CD4-positive, alpha-beta T cell (primary cell): ENCODE measurements around the gene SAT1. TPM values are rescaled to one million over a fixed set of nuclear protein-coding genes. Genes with fewer than 3 reads are reported as not detected.
A peak's percentile ranks its signal among the peaks of the same experiment; 100 is the strongest.

Source experiments
- ATAC-seq: fragments of 200-7000 bp; cut with Tn5 transposase; one replicate; pipeline ENCODE4 v1.10.0; 2022; ENCODE audit warnings: mild to moderate bottlenecking; ENCODE audit not compliant: poor library complexity
- CTCF ChIA-PET: fragments of 350-600 bp; sonication (Branson Sonifier 250); formaldehyde crosslinking; loops from one replicate; lab custom pipeline; 2021; ENCODE audit warnings: antibody characterized with exemption, inconsistent platforms; lab: Charles Lee
- POLR2A ChIA-PET: fragments of 350-600 bp; sonication (Branson Sonifier 250); formaldehyde crosslinking; loops from one replicate; lab custom pipeline; 2021; ENCODE audit warnings: antibody characterized with exemption, inconsistent platforms; lab: Charles Lee
- DNase-seq, 14 experiments: peaks; one replicate each; pipeline ENCODE4 v3.0.0-alpha.2; 2013 to 2020; ENCODE audit warnings: mixed read lengths in 2 of 14
- H3K27ac ChIP-seq, 2 donors: one replicate each; pipeline versions ENCODE4 v1.5.1 to v1.7.0; 2013; ENCODE audit warnings: low read length in 2 of 2, low read depth in 1 of 2, mild to moderate bottlenecking in 1 of 2
- H3K27me3 ChIP-seq, 2 experiments: 1 replicate in 1 of 2; 2 replicates in 1 of 2; pipeline versions ENCODE4 v1.6.1 to v1.7.0; 2013; ENCODE audit warnings: low read length in 2 of 2, control low read depth in 1 of 2, mild to moderate bottlenecking in 1 of 2, moderate library complexity in 1 of 2; ENCODE audit not compliant: insufficient read depth in 2 of 2, control insufficient read depth in 1 of 2
- H3K36me3 ChIP-seq: one replicate; pipeline ENCODE4 v1.6.1; 2013; ENCODE audit warnings: low read length, control low read depth; ENCODE audit not compliant: insufficient read depth
- H3K4me1 ChIP-seq: one replicate; pipeline ENCODE4 v1.6.1; 2013; ENCODE audit warnings: low read length, control low read depth; ENCODE audit not compliant: insufficient read depth
- H3K4me3 ChIP-seq: one replicate; pipeline ENCODE4 v1.5.1; 2013; ENCODE audit warnings: mild to moderate bottlenecking, low read length, moderate library complexity
- H3K9me3 ChIP-seq, 2 experiments: 1 replicate in 1 of 2; 2 replicates in 1 of 2; pipeline versions ENCODE4 v1.6.1 to v1.7.0; 2013; ENCODE audit warnings: low read length in 2 of 2, mild to moderate bottlenecking in 2 of 2, control low read depth in 1 of 2, moderate library complexity in 1 of 2; ENCODE audit not compliant: control insufficient read depth in 1 of 2, insufficient read depth in 1 of 2
- H3K27ac Mint-ChIP-seq: one replicate; pipeline ENCODE4 v1.8.0; 2020; ENCODE audit warnings: mixed read lengths
- H3K27me3 Mint-ChIP-seq: one replicate; pipeline ENCODE4 v1.8.0; 2021; ENCODE audit warnings: mixed read lengths
- H3K36me3 Mint-ChIP-seq: one replicate; pipeline ENCODE4 v1.8.0; 2021; ENCODE audit warnings: low read depth, mixed read lengths
- H3K4me1 Mint-ChIP-seq: one replicate; pipeline ENCODE4 v1.8.0; 2021; ENCODE audit warnings: low read depth, mixed read lengths
- H3K4me3 Mint-ChIP-seq: one replicate; pipeline ENCODE4 v1.8.0; 2020; ENCODE audit warnings: mild to moderate bottlenecking, mixed read lengths
- H3K9me3 Mint-ChIP-seq: one replicate; pipeline ENCODE4 v1.8.0; 2020; ENCODE audit warnings: mixed read lengths
- CTCF ChIP-seq: fragments of 200-600 bp; IDR thresholded peaks from one replicate; pipeline ENCODE4 v1.8.0; 2022; ENCODE audit warnings: antibody characterized with exemption, mild to moderate bottlenecking
- intact Hi-C, 2 experiments: fragments of 100-400 bp; cut with DNase I in 1 of 2; cut with micrococcal nuclease in 1 of 2; formaldehyde crosslinking; loops; one replicate each; pipeline versions ENCODE4 v1.15.1 to v1.9.0; 2023 to 2025; cut with DNase I, micrococcal nuclease
- total RNA-seq, 174 experiments: library from RNA in 2 of 174; stranded (reverse) in 2 of 174; gene quantifications; one replicate each; pipeline ENCODE4 v1.2.3 and lab custom pipeline; 2021 to 2026

SAT1 gene
- total RNA-seq, 2 experiments from 2014 or later, result 305 to 312 TPM

GRCh38 chrX:23805389-23805788 is 22.4 kb downstream of the SAT1 start:
- POLR2A ChIA-PET, result no interaction called here

GRCh38 chrX:23810279-23810678 is 27.3 kb downstream of the SAT1 start:
- no peak overlapping the region for H3K27ac Mint-ChIP-seq
- ChIA-PET POLR2A (no interaction called here), CTCF (no interaction called here)
- H3K4me1 ChIP-seq, result no peaks in the 10 kb centered on the region
- H3K4me1 Mint-ChIP-seq, result peaks cover 3% of the 10 kb centered on the region
- intact Hi-C loops, result no loop called here
- no peaks in the 10 kb centered on the region for H3K9me3 Mint-ChIP-seq
- no peak overlapping the region for H3K4me3 Mint-ChIP-seq
- H3K27ac ChIP-seq, result no peak overlapping the region
- H3K36me3 ChIP-seq, result no peaks in the 10 kb centered on the region
- ATAC-seq (no peak), DNase-seq (no peak)
- TF ChIP-seq CTCF, result no peak
- no peak overlapping the region for H3K4me3 ChIP-seq
- H3K36me3 Mint-ChIP-seq, result no peaks in the 10 kb centered on the region
- no peaks in the 10 kb centered on the region for H3K27me3 ChIP-seq
- no peaks in the 10 kb centered on the region for H3K9me3 ChIP-seq
- no peaks in the 10 kb centered on the region for H3K27me3 Mint-ChIP-seq

More at GRCh38 chrX:23805389-23805788, 22.4 kb downstream of the SAT1 start:
- intact Hi-C loops, result no loop called here
- H3K9me3 Mint-ChIP-seq, result no peaks in the 10 kb centered on the region
- Histone ChIP-seq H3K27ac (no peak overlapping the region), H3K4me1 (no peaks in the 10 kb centered on the region), H3K27me3 (no peaks in the 10 kb centered on the region), H3K4me3 (no peak overlapping the region), H3K36me3 (no peaks in the 10 kb centered on the region), H3K9me3 (no peaks in the 10 kb centered on the region)
- H3K4me3 Mint-ChIP-seq, result no peak overlapping the region
- H3K4me1 Mint-ChIP-seq, result no peaks in the 10 kb centered on the region
- no peaks in the 10 kb centered on the region for H3K36me3 Mint-ChIP-seq
- ATAC-seq (no peak), DNase-seq (no peak)
- no peak overlapping the region for H3K27ac Mint-ChIP-seq
- no peaks in the 10 kb centered on the region for H3K27me3 Mint-ChIP-seq
- CTCF ChIA-PET, result no interaction called here
- no peak for TF ChIP-seq CTCF

GRCh38 chrX:23811108-23811651 is 28.2 kb downstream of the SAT1 start:
- POLR2A ChIA-PET, result no interaction called here
- no peaks in the 10 kb centered on the region for H3K27me3 ChIP-seq
- no peak overlapping the region for H3K27ac Mint-ChIP-seq
- H3K4me3 Mint-ChIP-seq, result no peak overlapping the region
- no peak overlapping the region for H3K4me3 ChIP-seq
- H3K36me3 ChIP-seq, result no peaks in the 10 kb centered on the region
- intact Hi-C loops, result no loop called here
- H3K4me1 Mint-ChIP-seq, result peaks cover 3% of the 10 kb centered on the region
- H3K27ac ChIP-seq, result no peak overlapping the region
- no peaks in the 10 kb centered on the region for H3K27me3 Mint-ChIP-seq
- DNase-seq (peak in 2 of 14 experiments; percentile 44 to 47), ATAC-seq (no peak)
- CTCF ChIA-PET, result no interaction called here
- no peak for TF ChIP-seq CTCF
- no peaks in the 10 kb centered on the region for H3K4me1 ChIP-seq
- H3K9me3 Mint-ChIP-seq, result no peaks in the 10 kb centered on the region
- H3K36me3 Mint-ChIP-seq, result no peaks in the 10 kb centered on the region
- no peaks in the 10 kb centered on the region for H3K9me3 ChIP-seq
